Right lobe of liver (tissue), 4 donors: Measurements from ENCODE around the gene ASB4.

Experiments
- CTCF ChIP-seq, 4 donors: fragments of 200-600 bp in 3 of 4; fragments of 450-650 bp in 1 of 4; IDR thresholded peaks; one replicate each; pipeline versions ENCODE4 v1.5.1 to v1.8.0; 2016 to 2022; ENCODE audit warnings: antibody characterized with exemption in 4 of 4, mild to moderate bottlenecking in 2 of 4
- POLR2A ChIP-seq: fragments of 450-650 bp; IDR thresholded peaks from one replicate; pipeline ENCODE4 v1.6.1; 2017; ENCODE audit warnings: antibody characterized with exemption, mild to moderate bottlenecking
- donor health status: DM: no; HTN: no; CAD: no.
- donor health status: DM: no; HTN: no; CAD: no.
- donor health status: DM: no; HTN: yes; CAD: no.

GRCh38 chr7:95556777-95557176, 71.0 kb downstream of the ASB4 start:
- TF ChIP-seq CTCF (IDR thresholded peaks at IDR 0.05), result no peak
- no peak for TF ChIP-seq POLR2A
